Spleen (tissue), 7 donors: Measurements from ENCODE around the gene TMEM61.

ENCODE experiments used
- CTCF ChIP-seq, 11 experiments: fragments of 200-600 bp in 7 of 11; fragments of 450-650 bp in 4 of 11; sonication (generic) in 4 of 11; IDR thresholded peaks in 8 of 11; conservative IDR thresholded peaks in 3 of 11; 1 replicate in 7 of 11; 2 replicates in 4 of 11; pipeline versions ENCODE4 v1.4.0 to v1.8.0; 2016 to 2021; ENCODE audit warnings: antibody characterized with exemption in 11 of 11, inconsistent platforms in 4 of 11, mild to moderate bottlenecking in 1 of 11
- POLR2AphosphoS5 ChIP-seq, 3 donors: sonication (generic); formaldehyde crosslinking; IDR thresholded peaks; one replicate each; pipeline ENCODE4 v1.5.1; 2017; ENCODE audit warnings: antibody characterized with exemption in 3 of 3
- donor health status: DM: no; HTN: no; CAD: no; lungs with moderate emphysema.
- donor health status: DM: no; HTN: no; CAD: no.
- donor health status: DM: no; HTN: no; CAD: no.

DNA sequence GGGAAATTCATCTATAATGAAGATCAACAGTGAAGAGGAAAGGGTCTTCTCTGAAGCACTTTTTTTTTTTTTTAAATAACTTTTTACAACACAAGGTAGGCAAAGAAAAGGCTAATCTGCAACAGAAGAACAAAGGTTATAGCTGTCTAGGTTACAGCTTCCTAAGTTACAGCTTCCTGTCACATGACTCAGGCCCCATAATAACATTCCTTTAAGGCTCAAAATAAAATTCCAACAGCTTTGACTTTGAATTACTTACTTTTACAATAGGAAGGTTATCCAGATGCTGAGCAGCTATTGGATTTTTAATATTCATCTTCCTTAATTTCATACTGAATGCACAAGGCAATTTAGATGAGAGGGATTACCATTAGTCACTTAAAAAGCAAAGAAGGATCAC, 40.4 kb upstream of the TMEM61 start:
- TF ChIP-seq POLR2AphosphoS5 (IDR thresholded peaks at IDR 0.05), result no peak
- TF ChIP-seq CTCF (IDR thresholded peaks at IDR 0.05 in 8 of 11, conservative IDR thresholded peaks at IDR 0.05 in 3 of 11), result no peak
